Hepatocyte (in vitro differentiated cells): ENCODE data around the gene CIT.

Source experiments
- CTCF ChIP-seq: fragments of 200-600 bp; sonication (generic); IDR thresholded peaks from 2 replicates; pipeline ENCODE4 v1.5.1; 2016; ENCODE audit warnings: antibody characterized with exemption, mild to moderate bottlenecking; ENCODE audit not compliant: poor library complexity
- EZH2 ChIP-seq: fragments of 200-600 bp; sonication (generic); IDR thresholded peaks from 2 replicates; pipeline ENCODE4 v1.6.1; 2016; ENCODE audit warnings: antibody characterized with exemption, mild to moderate bottlenecking, borderline replicate concordance
- EZH2phosphoT487 ChIP-seq: fragments of 200-600 bp; sonication (generic); IDR thresholded peaks from one replicate; pipeline ENCODE4 v1.6.1; 2018; ENCODE audit warnings: antibody characterized with exemption, mild to moderate bottlenecking, low read depth, moderate library complexity; ENCODE audit not compliant: unreplicated experiment, severe bottlenecking

- TF ChIP-seq CTCF (no peak), EZH2phosphoT487 (no peak), EZH2 (no peak)
These were observed 34.7 kb downstream of the CIT start for GRCh38 chr12:119842380-119842779.
